T-helper 9 cell (primary cell): ENCODE measurements around the gene TYK2.

Experiments used
- DNase-seq: peaks from one replicate; pipeline ENCODE4 v3.0.0-alpha.2; 2020

TYK2 gene

DNA sequence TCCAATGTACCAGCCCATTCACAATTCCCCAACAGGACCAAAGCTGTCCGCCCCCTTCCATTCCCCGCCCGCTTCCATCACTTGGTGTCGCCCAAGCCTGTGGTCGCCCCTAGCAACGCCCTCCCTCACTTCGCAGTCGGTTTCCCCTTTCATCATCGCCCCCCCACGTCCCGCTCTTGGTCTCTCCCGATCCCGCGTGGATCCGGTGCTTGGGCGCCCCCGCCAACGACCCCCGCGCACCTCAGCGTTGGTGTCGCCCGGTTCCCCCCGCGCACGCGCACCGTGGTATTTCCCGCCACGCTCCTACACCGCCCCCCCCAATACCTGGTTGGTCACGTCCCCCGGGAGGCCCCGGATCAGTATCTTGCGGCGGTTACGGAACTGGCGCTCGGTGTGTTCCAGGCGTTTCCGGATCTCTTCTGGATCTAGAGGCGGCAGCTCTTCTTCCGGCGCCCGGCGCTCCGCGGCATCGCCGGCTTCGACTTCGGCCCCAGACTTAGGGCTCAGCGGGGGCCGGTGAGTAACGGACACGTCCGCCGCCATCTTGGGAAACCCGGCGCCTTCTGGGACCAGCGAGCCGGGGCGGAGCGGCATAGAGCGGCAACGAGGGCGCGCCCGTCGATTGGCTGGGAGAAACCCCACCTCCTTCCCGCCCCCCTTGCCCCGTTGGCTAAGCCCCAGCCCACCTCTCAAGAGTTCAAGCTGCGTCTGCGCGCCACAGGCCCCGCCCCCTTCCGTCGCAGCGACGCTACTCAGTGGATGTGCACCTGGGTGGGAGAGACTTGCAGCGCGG is 47.2 kb downstream of the TYK2 start, which contains the start of gene RAVER1:
Gene RAVER1 (minus strand): TSS at position 565 of the 793 bp plus-strand sequence. CDS start 22 bp downstream, at position 543.
- DNase-seq = peak; percentile 96

GRCh38 chr19:10332158-10332964 is 48.0 kb downstream of the TYK2 start:
- no peak for DNase-seq

DNA sequence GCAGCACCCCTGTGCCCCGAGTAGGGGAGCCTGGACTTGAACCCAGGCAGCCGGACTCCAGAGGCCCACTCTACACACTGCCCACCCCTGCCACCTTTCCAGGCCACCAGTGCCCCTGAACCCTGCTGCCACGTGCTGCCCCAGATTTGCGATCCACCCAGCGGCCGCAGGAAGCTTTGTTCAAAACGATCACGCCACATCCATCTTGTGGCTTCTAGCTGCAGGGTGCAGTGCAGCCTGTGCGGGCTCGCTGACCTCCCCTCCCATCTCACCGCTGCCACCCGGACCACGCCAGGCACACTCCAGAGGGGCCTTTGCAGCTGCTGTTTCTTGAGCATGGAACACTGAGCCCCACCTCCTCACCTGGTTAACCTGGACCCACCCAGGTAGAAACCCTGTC is 50.8 kb downstream of the TYK2 start:
- no peak for DNase-seq

DNA sequence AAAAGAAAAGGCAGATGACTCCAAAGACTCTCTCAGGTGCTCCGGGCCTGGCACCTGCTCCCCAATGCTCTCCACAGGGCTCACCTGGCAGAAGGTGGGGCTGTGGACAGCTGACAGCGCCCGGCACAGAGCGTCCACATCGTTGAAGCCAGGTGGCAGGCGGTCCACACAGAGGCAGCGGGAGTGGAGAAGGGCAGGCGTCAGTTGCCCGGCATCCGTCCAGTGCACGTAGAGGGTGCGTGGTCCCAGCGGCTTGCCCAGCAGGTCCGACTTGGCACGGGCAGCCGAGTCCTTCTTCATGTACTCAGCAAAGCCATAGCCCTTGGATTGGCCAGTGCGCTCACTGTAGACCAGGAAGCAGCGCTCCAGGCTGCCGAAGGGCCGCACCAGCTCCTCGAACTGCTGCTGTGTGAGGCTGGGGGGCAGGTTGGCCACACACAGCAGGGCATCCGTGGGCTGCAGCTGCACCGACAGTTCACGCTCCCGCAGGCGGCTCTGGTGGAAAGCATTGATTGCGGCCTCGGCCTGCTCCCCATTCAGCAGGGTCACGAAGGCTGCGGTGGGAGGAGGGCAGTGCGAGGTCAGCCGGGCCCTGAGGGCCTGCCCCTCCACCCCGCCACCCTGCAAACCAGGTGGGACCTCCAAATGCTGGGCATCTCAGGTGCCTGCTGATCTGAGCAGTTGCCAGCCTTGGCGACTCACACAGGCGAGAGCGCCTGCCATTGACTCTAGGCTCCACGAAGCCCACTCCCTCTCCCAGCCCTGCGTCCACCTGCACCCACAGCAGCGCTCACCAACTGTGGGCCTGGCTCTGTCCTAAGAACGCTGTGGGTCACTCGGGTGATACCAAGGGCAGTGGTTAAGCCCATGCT is 51.6 kb downstream of the TYK2 start:
- DNase-seq = no peak

- DNase-seq = no peak
These were observed 52.6 kb downstream of the TYK2 start for GRCh38 chr19:10327793-10328192.

- no peak for DNase-seq
These were observed 54.6 kb downstream of the TYK2 start for GRCh38 chr19:10325732-10326131.

GRCh38 chr19:10321874-10322835 is 58.2 kb downstream of the TYK2 start:
- no peak for DNase-seq

GRCh38 chr19:10321417-10321797 is 59.0 kb downstream of the TYK2 start:
- no peak for DNase-seq

GRCh38 chr19:10320602-10321416 is 59.6 kb downstream of the TYK2 start:
- no peak for DNase-seq

DNA sequence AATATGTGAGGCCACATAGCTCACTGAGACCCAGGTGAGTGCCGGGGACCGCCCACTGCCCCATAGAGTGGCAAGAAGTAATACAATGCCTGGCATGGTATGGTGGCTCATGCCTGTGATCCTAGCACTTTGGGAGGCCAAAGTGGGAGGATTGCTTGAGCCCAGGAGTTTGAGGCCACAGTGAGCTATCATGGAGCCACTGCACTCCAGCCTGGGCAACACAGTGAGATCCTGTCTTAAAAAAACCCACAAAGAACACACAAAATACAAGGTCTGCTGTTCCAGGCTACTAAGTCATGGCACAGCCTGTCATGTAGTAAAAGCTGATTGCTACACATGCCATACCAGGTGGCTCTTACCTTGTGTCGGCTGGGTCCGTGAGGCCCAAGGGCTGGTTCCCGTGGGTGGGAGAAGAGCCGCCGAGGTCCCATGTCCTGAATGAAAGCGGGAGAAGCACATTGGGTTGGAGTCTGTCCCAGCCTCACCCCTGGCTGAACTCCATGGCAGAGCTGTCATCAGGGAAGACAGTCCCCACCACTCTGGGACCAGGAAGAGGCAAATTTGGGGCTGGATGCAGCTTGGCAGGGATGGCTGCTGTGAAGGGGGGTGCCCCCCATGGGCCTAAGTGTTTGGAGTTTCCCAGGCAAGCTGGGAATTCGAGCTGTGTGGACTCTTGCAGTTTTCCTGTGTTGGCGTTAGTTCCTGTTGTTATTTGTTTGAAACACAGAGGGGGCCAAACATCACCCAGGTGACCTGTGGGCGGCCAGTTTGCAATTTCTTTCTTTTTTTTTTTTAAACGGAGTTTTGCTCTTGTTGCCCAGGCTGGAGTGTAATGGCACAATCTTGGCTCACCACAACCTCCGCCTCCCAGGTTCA is 61.3 kb downstream of the TYK2 start:
- DNase-seq = no peak

- no peak for DNase-seq
These were observed 62.4 kb downstream of the TYK2 start for GRCh38 chr19:10317857-10318462.

- DNase-seq = no peak
These were observed 63.1 kb downstream of the TYK2 start for GRCh38 chr19:10317045-10317856.

DNA sequence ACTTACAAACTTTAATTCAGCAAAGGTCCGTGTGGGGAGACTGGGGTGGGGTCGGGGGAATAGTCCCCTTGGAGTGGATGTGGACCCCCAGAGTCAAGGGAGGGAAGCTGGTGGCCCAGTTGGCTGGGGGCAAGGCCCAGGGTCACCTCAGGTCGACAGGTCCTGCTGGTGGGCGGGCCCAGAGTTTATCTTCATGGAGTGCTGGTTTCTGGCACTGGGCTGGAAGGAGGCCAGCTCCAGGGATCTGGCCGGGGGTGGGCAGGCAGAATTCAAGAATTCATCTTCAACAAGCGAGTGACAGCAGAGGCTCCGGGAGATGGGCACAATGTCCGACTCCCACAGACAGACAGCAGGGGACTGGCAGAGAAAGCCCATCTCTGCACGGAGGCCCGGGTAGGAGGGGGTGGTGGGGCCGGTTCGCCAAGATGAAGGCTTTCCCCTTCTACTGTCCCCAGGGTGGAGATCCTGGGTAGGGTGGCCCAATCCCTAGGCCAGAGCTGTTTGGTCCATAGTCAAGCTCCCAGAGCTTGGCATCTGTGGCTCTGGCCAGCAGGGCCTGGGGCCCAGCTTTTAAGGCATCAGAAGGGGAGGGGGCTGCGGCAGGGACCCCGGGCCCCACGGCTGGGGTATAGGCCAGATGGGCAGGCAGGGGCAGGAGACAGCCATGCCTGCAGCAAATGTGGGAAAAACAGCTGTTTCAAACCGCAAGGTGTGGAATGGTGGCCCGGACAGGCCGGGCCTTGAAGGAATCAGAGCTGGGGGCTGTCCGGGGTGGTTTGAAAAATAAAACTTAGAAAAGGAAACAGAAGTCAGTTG is 63.9 kb downstream of the TYK2 start:
- no peak for DNase-seq

GRCh38 chr19:10315335-10316214 is 64.8 kb downstream of the TYK2 start, which contains the start of gene FDX2:
TSS of gene FDX2 (minus strand) at chr19:10316015. CDS start at chr19:10315996, 19 bp downstream.
- peak; percentile 93 for DNase-seq

DNA sequence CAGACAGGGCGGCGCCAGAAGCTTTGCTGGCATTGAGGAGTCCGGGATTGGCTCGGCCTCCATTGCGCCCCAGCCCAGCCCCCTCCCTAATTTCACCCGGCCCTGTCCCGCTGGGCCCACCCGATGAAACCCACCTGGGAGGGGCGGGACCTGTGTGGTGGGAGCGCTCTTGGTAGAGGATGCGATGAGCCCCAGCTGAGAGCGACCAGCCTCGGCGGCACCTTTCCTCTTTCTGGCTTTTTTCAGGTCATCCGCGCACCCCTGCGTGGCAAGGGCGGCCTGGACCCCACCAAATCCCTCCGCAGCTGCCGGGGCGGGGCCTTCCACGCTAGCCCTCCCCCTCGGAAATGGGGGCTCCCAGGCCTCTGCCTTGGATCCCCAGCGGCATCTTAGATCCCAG is 70.9 kb downstream of the TYK2 start, which contains the start of gene ZGLP1:
Gene ZGLP1 (minus strand): TSS at position 393 of the 400 bp plus-strand sequence.
- no peak for DNase-seq

- DNase-seq = no peak
These were observed 74.0 kb downstream of the TYK2 start for GRCh38 chr19:10306327-10306726.
